ENCODE data around the gene TARBP1.
A peak's percentile ranks its signal among the peaks of the same experiment; 100 is the strongest.

The TARBP1 gene

DNA sequence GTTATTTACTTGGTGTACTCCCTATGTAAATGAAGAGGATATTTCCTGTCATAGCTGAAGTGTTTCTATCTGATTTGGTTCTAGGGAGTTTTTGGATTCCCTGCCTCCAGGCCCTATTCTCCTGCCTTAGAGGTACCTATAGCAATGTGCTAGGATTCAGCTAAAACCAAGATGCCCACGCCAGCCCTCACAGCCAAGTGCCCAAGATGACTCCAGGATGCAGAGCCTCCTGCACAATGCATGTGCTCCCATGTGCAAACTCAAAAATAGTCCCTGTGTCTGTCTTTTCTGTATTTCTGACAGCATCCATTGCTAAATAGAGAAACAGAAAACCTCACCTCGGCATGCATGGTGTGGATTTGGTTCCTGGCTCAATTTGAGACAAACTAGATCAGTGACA, 887 bp upstream of the TARBP1 start:
- DNase-seq, result no peak

DNA sequence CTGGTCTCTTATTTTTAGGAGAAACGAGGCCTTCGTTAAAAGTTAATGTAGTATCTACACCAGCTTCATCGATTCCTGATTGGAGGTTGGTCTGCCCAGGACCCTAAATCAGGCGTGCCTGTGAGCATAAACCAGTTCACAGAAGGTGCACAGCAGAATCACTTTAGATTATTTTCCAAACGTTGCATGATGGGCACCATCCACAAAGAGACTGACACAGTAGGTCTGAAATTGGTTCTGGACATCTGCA, 256 bp upstream of the TARBP1 start:
- no peak for DNase-seq

DNA sequence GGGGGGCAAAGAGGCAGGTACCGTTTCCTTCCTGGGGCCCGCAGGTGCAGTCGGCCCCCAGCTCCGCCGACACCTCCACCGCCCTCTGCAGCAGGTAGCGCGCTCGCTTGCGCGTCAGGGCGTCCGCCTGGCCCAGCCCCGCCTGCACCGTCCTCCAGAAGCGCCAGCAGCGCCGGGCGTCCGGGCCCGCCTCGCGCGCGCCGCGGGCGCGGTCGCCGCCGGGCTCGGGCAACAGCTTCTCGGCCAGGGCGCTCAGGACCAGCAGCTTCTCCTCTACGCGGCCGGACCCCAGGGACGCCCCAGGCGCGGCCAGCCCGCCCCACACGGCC, 863 bp downstream of the TARBP1 start:
- DNase-seq, result peak; percentile 11

DNA sequence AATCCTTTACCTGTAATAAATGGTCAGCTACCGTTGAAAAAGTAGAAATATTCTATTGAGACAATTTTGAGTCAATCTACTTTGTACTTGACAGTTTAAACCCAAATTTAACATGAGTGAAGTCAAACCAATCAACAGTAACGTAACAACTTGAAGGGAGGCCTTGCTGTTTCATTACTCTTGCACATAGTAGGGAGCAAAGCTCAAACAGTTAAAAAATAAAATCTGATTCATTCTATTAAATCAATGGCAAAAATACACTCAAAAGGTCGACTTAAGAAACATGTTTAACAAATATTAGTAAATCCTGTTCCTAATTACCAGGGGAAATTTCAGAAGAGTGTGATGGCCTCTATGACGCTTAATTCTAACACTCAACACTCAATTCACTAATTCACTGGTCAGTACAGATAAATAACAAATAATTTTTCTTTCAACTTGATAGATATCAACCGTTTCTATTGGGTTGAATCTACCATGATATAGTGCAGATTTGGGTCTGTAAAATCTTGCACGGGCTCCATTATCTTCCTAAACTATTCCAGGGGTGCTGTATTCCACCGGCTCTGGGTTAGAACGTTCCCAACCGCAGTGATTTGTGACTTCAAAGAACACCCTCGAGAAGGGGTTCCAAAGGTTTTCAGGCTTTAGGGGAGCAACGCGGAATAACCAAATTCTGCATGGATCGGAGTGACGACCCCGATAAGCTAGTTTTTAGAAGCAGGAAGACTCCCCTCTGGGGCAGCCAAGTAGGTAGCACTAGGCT, 1.4 kb downstream of the TARBP1 start:
- no peak for DNase-seq

DNA sequence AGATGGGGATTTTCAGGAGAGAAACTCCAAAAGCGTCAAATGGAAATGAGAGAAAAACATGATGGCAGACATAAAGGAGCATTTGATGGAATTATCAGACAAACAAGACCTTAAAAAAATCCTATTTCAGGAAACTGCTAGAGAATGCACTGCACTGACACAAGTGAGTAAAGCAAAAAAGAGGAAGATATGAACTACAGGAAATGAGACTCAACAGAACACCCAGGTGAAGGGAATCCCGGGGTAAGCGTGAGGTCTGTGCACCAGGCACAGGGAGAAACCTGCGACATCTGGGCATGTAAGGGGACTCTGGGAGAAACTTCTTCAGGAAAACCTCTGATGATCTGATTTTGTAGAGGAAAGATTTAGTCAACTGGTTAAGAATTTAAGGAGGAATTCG, 2.8 kb downstream of the TARBP1 start:
- no peak for DNase-seq

DNA sequence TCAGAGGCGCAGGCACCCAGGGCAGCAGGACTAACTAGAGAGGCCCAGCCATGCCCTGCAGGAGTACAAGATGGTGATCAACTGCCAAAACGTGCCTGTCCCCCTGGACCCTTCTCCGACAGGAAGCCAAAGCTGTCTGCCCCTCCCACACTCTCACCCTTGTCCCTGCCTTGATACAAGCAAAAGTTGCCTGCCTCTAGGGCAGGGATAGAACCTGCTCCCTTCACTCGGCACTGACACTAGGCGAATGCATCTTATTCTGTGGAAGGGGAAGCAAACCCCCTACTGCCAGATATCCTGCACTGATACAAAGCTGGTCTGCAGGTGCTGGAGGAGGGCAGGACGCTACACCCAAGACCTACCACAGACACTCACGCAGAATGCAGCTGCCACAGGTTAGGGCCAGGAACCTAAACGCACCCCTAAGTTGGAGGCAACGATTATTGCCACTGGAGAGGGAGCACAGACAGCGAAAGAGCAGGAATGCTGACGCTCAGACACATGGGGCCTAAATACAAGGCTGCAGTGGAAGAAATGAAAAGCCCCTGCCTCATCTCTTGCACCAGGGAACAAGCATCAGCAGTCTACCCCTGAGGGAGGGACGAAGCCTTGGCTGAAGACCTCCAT, 3.7 kb downstream of the TARBP1 start:
- no peak for DNase-seq

DNA sequence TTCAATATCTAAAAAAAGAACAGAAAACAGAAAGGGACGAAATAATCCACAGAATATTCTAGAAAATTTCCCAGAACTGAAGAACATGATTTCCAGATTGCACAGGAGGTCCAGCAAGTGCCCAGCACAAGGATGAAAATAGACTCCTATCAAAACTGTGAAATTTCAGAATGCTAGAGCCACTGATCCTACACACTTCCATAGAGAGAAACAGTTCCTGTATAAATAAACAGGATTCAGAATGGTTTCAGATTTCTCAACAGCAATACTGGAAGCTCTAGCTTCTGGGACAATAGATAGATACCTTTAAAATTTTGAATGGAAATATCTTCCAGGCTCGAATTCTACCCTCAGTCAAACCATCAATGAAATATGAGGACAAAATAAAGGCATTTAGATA, 4.6 kb downstream of the TARBP1 start:
- no peak for DNase-seq

DNA sequence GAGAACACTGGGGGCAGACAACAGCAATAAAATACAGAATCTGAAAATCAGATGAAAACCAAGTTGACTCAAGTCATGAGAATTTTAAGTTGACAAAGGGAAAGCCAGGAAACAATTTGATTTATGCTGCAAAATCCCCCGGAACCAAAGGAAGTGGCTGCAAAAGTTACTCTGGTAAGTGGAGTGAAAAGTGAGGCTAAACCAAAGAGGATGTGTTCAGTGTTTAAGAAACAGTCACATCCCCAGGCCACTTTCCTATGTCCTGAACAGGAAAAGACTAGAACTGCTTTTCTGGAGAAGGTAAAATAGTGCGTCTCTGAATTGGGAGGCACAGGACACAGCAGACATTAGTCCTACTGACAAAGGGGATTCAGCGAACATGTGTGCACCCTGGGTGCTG, 5.9 kb downstream of the TARBP1 start:
- no peak for DNase-seq

DNA sequence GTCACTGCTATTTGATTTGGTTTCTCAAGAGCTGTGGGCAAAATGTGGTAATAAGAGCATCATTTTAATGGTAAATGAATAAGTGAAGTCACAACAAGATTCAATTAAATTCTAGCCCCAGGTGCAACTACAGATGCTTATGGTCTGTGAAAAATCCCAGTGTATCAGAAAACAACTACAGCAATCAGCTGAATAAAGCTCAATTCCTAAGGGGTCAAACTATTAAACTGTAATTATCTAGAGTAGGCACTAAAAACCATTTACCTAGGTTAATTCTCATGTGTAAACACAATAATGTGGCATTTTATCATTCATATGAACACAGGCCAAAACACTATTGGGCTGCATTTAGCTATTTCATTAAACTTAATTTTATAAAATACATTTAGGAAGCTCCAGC, 9.6 kb downstream of the TARBP1 start:
- no peak for DNase-seq

DNA sequence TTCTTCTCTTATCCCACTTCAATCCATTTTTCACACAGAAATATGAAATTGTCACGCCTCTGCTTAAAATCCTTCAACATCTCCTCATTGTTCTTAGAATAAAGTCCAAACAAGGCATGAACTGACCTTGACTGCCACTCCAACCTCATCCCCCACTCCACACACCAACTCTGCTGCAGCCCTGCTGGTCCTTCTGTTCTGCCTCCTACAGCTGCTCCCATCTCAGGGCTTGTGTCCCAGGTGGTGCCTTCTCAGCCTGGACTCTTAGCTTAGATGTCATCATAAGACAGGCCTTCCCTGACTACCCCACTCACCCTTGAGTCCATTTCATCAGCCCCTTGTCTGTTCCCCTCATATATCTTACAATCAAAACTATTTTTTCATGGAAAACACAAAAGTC, 10.4 kb downstream of the TARBP1 start:
- DNase-seq, result no peak

DNA sequence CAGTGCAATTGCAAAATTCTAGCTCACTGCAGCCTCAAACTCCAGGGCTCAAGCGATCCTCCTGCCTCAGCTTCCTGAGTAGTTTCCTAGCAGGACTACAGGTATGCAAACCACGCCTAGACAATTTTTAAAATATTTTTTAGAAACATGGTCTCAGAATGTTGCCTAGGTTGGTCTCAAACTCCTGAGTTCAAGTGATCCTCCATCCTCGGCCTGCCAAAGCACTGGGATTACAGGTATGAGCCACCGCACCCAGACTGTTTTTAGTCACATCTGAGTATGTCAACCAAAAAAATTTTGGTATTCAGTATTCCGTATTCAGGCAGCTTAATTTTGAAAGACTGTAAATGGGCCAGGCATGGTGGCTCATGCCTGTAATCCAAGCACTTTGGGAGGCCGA, 11.2 kb downstream of the TARBP1 start:
- DNase-seq, result no peak

DNA sequence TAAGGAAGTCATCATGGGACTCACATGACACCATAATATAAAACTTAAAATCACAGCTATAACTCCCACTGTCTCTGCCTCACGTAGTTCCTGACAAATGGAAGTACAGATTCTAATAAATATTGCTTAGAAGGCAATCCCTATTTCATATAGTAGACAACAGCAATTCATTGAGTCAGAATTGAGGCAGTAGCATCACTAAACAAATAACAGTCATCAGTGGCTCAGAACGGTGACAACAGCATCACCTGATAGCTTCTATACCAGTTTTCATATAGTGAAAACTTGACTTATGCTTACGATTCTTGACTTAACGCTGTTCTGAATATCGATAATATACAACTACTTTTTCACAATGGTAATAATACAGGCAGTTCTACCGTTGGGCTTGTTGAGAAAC, 12.0 kb downstream of the TARBP1 start:
- DNase-seq, result no peak

DNA sequence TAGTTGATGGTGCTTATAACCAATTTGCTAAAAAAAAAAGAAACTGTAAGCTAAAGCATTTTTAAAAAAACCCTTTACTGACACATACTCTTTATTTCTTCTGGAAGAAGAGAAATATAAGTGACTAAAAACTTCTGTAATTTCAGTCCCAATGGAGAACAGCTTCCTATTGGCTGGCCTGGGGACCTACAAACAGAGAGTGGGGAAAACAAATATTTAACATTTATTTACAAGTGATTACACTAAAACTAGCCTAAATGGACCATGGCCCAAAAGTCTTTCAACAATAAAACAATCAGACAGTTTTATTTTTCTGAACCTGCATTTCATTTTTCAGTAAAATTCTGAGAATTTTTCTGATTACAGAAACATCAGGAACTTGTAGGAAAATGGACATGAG, 15.2 kb downstream of the TARBP1 start:
- DNase-seq, result no peak

DNA sequence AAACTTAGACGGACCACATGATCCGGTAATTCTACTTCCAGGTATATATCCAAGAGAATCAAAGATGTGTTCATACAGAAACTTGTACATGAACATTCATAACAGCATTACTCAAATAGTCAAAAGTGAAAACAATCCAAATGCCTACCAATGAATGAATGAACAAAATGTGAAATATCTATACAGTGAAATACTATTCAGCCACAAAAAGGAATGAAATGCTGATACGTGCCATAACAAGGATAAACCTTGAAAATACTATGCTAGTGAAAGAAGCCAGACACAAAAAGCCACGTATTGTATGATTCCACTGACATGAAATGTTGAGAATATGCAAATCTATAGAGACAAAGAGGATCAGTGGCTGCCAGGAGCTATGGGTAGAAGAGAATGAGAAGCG, 18.3 kb downstream of the TARBP1 start:
- no peak for DNase-seq

DNA sequence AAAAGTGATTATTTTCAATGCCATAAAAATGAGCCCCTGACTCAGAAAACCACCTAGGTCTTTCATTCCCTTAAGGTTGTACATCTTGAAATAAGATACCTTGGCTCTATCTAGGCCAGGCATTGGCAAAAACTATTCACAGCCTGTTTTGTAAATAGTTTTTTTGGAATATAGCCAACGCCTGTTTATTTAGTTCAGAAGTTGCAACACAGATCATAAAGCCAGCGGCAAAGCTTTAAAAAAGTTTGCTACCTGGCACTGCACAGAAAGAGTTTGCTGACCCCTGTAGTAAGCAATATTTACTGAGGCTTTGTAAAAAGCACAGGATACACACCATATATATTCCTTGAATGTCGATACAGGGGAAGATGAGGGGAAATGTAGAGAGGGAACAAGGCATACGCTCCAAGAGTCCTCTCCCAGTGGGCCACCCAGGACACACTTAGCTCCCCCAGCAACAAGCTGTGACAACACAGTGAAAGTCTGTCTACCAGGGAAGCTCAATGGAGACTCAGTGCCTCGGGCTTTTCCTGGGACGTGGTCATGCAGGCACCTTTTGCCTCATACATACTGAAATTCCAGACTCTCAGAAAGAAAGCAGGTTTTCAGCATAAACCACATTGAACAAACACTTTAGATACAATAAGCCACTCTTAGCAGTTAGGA, 20.5 kb downstream of the TARBP1 start:
- DNase-seq, result no peak

DNA sequence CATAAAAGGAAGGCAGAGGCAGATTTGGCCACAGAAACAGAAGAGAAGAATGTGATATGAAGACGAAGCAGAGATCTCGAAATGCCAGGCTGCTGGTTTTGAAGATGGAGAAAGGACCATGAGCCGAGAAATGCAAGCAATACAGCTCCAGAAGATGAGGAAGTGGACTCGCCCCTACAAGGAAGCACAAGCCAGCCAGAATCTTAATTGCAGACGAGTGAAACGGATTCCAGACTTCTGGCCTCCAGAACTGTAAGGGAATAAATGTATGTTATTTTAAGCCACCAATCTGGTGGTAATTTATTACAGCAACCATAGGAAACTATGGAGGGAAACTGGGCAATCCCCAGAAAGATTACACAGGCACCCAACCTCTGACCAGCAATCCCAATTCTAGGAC, 24.1 kb downstream of the TARBP1 start:
- no peak for DNase-seq

DNA sequence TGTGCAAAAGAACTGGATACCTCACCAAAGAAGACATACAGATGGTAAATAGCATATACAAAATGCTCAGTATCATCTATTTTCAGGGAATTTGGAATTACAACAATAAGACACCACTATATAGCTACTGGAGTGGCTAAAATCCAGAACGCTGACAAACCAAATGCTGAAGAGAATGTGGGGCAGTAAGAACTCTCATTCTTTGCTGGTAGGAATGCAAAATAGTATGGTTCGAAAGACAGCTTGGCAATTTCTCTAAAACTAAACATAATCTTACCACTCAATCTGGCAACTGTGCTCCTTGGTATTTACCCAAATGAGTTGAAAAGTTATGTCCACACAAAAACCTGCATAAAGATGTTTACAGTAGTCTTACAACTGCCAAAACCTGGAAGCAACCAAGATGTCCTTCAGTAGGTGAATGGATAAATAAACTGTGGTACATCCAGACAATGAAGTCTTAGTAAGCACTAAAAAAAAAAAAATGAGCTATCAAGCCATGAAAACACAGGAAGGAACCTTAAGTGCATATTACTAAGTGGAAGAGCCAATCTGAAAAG, 26.5 kb downstream of the TARBP1 start:
- no peak for DNase-seq

DNA sequence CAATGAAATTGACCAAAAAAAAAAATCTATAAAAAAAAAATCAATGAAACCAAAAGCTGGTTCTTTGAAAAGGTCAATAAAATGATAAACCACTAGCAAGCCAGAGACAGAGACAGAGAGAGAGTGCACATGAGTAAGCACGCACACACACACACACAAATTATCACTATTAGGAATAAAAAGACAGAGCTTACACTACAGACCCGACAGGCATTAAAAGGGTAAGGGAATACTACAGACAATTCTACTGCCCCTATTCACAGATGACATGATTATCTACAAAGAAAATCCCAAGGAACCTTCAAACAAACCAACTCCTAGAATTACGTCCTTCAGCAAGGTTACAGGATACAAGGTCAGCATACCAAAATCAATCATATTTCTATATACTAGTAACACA, 38.6 kb downstream of the TARBP1 start:
- no peak for DNase-seq

DNA sequence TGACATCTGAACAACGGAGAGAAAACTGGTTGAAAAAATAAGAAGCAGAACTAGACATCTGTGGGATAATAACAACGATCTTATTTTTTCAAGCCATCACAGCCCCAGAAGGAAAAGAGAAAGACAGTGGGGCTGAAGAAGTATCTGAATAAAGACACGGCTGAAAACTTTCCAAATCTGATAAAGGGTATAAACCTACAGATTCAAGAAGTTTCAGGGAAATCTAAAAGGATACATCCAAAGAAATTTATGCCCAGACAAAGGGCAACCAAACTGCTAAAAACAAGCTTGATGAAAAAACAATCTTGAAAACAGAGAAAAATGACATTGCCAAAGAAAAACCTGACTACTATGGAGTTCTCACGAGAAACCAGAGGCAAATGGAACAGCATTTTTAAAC, 40.4 kb downstream of the TARBP1 start:
- no peak for DNase-seq

DNA sequence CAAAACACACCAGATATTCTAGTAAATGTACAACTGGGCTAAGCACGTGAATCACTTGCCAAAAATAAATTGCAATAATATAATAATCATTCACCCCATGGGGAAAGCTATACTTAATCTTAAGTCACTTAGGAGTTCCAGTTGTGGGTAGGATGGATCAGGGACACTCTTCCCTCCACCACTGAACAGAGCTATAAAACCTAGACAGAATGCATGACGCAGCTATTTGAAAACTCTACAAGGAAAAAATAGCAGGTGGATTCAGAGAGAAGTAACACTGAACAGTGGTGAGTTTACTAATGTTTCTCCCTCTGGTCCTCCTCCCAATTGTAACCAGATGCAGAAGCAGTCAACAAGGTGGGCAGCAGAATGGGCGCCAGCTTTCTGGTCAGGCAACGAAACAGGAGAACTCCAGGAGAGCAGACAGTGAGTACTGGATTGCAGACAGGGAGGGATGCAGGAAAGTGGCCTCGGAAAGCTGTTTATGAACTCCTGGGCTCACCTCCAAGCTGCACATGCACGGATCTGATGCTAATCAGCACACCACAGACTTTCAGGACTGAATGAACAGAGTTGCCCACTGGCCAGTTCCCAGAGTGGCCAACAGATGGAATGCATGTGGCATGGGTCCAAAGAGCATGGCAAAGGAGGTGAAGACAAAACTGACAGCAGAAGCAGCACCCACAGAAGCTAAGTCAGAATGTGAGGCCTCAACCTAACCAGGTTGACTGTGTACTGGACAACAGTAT, 41.4 kb downstream of the TARBP1 start:
- no peak for DNase-seq

DNA sequence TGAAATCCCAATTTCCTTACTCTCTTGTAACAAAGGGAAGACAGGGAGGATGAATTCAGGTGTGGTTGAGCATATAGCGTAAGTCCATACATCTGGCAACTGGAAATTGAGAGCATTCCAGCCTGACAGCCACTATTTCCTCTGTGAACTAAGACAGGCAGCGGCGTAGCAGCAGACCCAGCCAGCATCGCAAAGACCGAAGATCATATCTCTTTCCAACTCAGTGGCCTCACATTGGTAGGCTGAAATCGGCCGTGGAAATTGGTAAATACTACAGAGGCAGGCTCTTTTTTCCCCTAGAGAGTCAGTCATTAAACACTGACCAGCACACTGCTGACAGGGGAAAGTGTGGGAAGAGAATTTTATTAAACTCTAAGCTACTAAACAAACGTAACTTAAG, 43.4 kb downstream of the TARBP1 start:
- no peak for DNase-seq

DNA sequence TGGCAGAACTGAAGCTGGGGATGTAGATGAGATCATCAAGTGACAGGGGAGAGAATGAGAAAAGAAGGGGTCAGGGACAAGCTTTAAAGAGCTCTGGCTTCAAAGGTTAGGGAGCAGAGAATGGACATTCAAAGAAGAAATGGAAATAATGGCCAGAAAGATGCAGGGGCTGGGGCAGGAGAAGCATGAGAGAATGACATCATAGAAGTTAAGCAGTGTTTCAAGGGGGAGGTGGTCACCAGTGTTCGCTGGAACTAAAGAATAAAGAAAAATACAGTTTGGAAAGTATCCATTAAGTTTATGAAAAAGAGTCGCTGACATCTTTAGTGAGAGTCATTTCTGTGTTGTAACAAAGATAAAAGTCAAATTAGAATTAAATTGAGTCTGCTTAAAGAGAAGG, 44.3 kb downstream of the TARBP1 start:
- no peak for DNase-seq

DNA sequence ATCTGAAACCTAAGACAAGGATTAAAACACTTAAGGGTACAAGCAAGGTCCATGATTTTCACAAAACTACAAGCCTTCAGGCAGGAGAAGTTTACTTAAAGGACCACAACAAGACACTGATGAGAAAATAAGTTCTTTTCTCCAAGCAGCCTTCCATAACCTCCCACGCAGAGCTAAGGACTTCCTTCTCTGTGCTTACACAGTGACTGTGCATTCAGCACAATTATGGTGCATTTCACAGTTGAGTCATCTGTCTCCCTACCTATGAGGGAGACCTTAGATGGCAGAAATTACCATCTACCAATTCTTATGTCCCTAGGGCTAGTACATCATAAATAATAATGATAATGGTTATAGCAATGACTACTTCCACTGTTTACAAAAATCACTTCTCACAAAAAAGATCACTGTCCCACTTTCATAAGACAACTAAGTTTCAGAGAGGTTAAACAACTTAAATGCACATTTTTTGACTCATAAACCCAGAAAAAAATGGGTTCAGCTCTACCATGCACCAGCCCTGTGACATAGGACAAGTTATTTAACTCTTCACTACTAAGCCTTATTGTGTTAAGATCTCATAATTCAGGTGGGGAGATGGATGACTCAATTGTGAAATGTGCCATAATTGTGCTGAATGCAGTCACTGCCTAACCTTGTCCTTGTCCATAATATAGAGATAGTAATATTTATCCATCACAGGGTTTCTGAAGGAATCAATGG, 45.3 kb downstream of the TARBP1 start:
- DNase-seq, result no peak

Measured in DMS153 (cell line).